ENCODE data around the gene MTUS2. TPM values are rescaled to one million over a fixed set of nuclear protein-coding genes. Genes with fewer than 3 reads are reported as not detected.

Gene MTUS2
- total RNA-seq, 2 donors from 2014 or later = 4.0 to 5.4 TPM

- intact Hi-C loops (cut with DNase I) = no loop called here
- WGBS, 2 donors = 66 to 73% methylated on average over 2 of the region's 2 CpGs
These were observed 115.0 kb downstream of the MTUS2 start for GRCh38 chr13:28935104-28935503.

GRCh38 chr13:28942906-28943305 is 122.8 kb downstream of the MTUS2 start:
- DNase-seq = no peak
- no peaks in the 10 kb centered on the region for H3K4me1 ChIP-seq
- no peak for TF ChIP-seq POLR2A (IDR thresholded peaks at IDR 0.05)
- TF ChIP-seq CTCF (IDR thresholded peaks at IDR 0.05) = no peak
- H3K36me3 ChIP-seq (replicated peaks in 1 of 2; ENCODE audit: insufficient read depth in 1 of 2, low read depth in 2 of 2) = no peaks in the 10 kb centered on the region
- no peak for ATAC-seq
- no peak overlapping the region for H3K4me3 ChIP-seq
- H3K27ac ChIP-seq = no peak overlapping the region
- no peaks in the 10 kb centered on the region for H3K9me3 ChIP-seq
- intact Hi-C loops (cut with DNase I) = no loop called here
- H3K27me3 ChIP-seq = no peaks in the 10 kb centered on the region
- 63 to 64% methylated on average over 2 of the region's 2 CpGs for WGBS, 2 donors

More at GRCh38 chr13:28935104-28935503, 115.0 kb downstream of the MTUS2 start:
- Histone ChIP-seq H3K27ac (no peak overlapping the region), H3K36me3 (replicated peaks in 1 of 2; ENCODE audit: insufficient read depth in 1 of 2, low read depth in 2 of 2) (no peaks in the 10 kb centered on the region), H3K27me3 (no peaks in the 10 kb centered on the region), H3K4me1 (no peaks in the 10 kb centered on the region), H3K9me3 (no peaks in the 10 kb centered on the region), H3K4me3 (no peak overlapping the region)
- no peak for ATAC-seq
- TF ChIP-seq CTCF (IDR thresholded peaks at IDR 0.05) (no peak), POLR2A (IDR thresholded peaks at IDR 0.05) (no peak)
- DNase-seq = no peak

- TF ChIP-seq POLR2A (IDR thresholded peaks at IDR 0.05) (no peak), CTCF (IDR thresholded peaks at IDR 0.05) (peak in 1 of 7 experiments; percentile 3)
- Histone ChIP-seq H3K27me3 (no peaks in the 10 kb centered on the region), H3K36me3 (replicated peaks in 1 of 2; ENCODE audit: insufficient read depth in 1 of 2, low read depth in 2 of 2) (no peaks in the 10 kb centered on the region), H3K4me1 (no peaks in the 10 kb centered on the region), H3K27ac (no peak overlapping the region), H3K9me3 (no peaks in the 10 kb centered on the region), H3K4me3 (no peak overlapping the region)
- 74% methylated on average over 4 of the region's 4 CpGs for WGBS, 2 donors
- intact Hi-C loops (cut with DNase I) = no loop called here
- DNase-seq (no peak), ATAC-seq (no peak)
These were observed 133.7 kb downstream of the MTUS2 start for GRCh38 chr13:28953714-28954418.

GRCh38 chr13:28954419-28954725 is 134.2 kb downstream of the MTUS2 start:
- no peaks in the 10 kb centered on the region for H3K36me3 ChIP-seq (replicated peaks in 1 of 2; ENCODE audit: insufficient read depth in 1 of 2, low read depth in 2 of 2)
- intact Hi-C loops (cut with DNase I) = no loop called here
- TF ChIP-seq POLR2A (IDR thresholded peaks at IDR 0.05) (no peak), CTCF (IDR thresholded peaks at IDR 0.05) (no peak)
- H3K27ac ChIP-seq = no peak overlapping the region
- no peak for ATAC-seq
- no peaks in the 10 kb centered on the region for H3K27me3 ChIP-seq
- no peak overlapping the region for H3K4me3 ChIP-seq
- no peaks in the 10 kb centered on the region for H3K4me1 ChIP-seq
- no peak for DNase-seq
- WGBS, 2 donors = 76 to 85% methylated on average over 5 of the region's 5 CpGs
- no peaks in the 10 kb centered on the region for H3K9me3 ChIP-seq

- intact Hi-C loops (cut with DNase I) = no loop called here
- 76 to 88% methylated on average over 4 to 5 of the region's 5 CpGs for WGBS, 2 donors
- peak; percentile 45 for ATAC-seq
- H3K27ac ChIP-seq = no peak overlapping the region
- no peak overlapping the region for H3K4me3 ChIP-seq
- H3K4me1 ChIP-seq = no peaks in the 10 kb centered on the region
- H3K9me3 ChIP-seq = no peaks in the 10 kb centered on the region
- no peaks in the 10 kb centered on the region for H3K36me3 ChIP-seq (replicated peaks in 1 of 2; ENCODE audit: insufficient read depth in 1 of 2, low read depth in 2 of 2)
- H3K27me3 ChIP-seq = no peaks in the 10 kb centered on the region
- TF ChIP-seq CTCF (IDR thresholded peaks at IDR 0.05) = no peak
- TF ChIP-seq POLR2A (IDR thresholded peaks at IDR 0.05) = no peak
- peak in 1 of 4 donors; percentile 6 for DNase-seq
These were observed 134.7 kb downstream of the MTUS2 start for GRCh38 chr13:28954810-28955209.

All from body of pancreas (tissue), 4 donors.